IPS-NIHi7 (cell line): ENCODE measurements around the gene PRRT1B.
A peak's percentile ranks its signal among the peaks of the same experiment; 100 is the strongest.

ENCODE experiments used
- DNase-seq: peaks from one replicate; pipeline ENCODE4 v3.0.0; 2012; ENCODE audit warnings: mixed read lengths; ENCODE audit errors: extremely low spot score

Gene PRRT1B

GRCh38 chr9:131522257-131523085 is 22.9 kb upstream of the PRRT1B start:
- no peak for DNase-seq

GRCh38 chr9:131523086-131523388 is 22.3 kb upstream of the PRRT1B start:
- no peak for DNase-seq

GRCh38 chr9:131523451-131524435 is 21.6 kb upstream of the PRRT1B start:
- no peak for DNase-seq

GRCh38 chr9:131524665-131525315 is 20.5 kb upstream of the PRRT1B start:
- DNase-seq = no peak

GRCh38 chr9:131525643-131526565 is 19.4 kb upstream of the PRRT1B start:
- DNase-seq = no peak

GRCh38 chr9:131528186-131528585 is 17.1 kb upstream of the PRRT1B start:
- DNase-seq = peak; percentile 4

- no peak for DNase-seq
Measured at GRCh38 chr9:131528886-131529505, 16.3 kb upstream of the PRRT1B start.

GRCh38 chr9:131529597-131530545 is 15.5 kb upstream of the PRRT1B start:
- no peak for DNase-seq

- peak; percentile 57 for DNase-seq
Measured at GRCh38 chr9:131530546-131530919, 14.8 kb upstream of the PRRT1B start.

GRCh38 chr9:131530920-131531832 is 14.1 kb upstream of the PRRT1B start, which contains the start of gene UCK1:
UCK1 (minus strand) TSS chr9:131531263; CDS start chr9:131531174, 89 bp downstream.
- DNase-seq = peak; percentile 99

GRCh38 chr9:131534721-131535237 is 10.5 kb upstream of the PRRT1B start:
- DNase-seq = no peak

- DNase-seq = no peak
Measured at GRCh38 chr9:131537946-131538345, 7.4 kb upstream of the PRRT1B start.

- no peak for DNase-seq
Measured at GRCh38 chr9:131539223-131539923, 6.0 kb upstream of the PRRT1B start.

GRCh38 chr9:131543141-131543540 is 2.2 kb upstream of the PRRT1B start:
- no peak for DNase-seq

- DNase-seq = no peak
Measured at GRCh38 chr9:131545786-131546335, 538 bp downstream of the PRRT1B start.

- DNase-seq = peak; percentile 68
Measured at GRCh38 chr9:131546336-131547084, 1.2 kb downstream of the PRRT1B start.
